HepG2 (cell line): Measurements from ENCODE around the gene DUSP9. TPM values are rescaled to one million over a fixed set of nuclear protein-coding genes. Genes with fewer than 3 reads are reported as not detected.

ENCODE experiments used
- AKNA ChIP-seq: sonication (generic); formaldehyde crosslinking; IDR thresholded peaks from 2 replicates; pipeline ENCODE4 v1.4.0; 2020; ENCODE audit warnings: missing genetic modification reagents, borderline replicate concordance
- ARNT2 ChIP-seq: sonication (generic); formaldehyde crosslinking; IDR thresholded peaks from 2 replicates; pipeline ENCODE4 v1.8.0; 2022; ENCODE audit warnings: mild to moderate bottlenecking, low read depth, missing genetic modification reagents, moderate library complexity
- BCL3 ChIP-seq: sonication (generic); formaldehyde crosslinking; IDR thresholded peaks from 2 replicates; pipeline ENCODE4 v1.5.1; 2020; ENCODE audit warnings: mild to moderate bottlenecking, missing genetic modification reagents, moderate library complexity
- BRD4 ChIP-seq: sonication (generic); formaldehyde crosslinking; IDR thresholded peaks from 2 replicates; pipeline ENCODE4 v1.4.0; 2020; ENCODE audit warnings: missing genetic modification reagents
- CHD2 ChIP-seq: IDR thresholded peaks from 2 replicates; pipeline ENCODE4 v1.6.1; 2011; ENCODE audit warnings: low read depth, low read length, improper control_type of control experiment
- DPF2 ChIP-seq: sonication (generic); formaldehyde crosslinking; IDR thresholded peaks from 2 replicates; pipeline ENCODE4 v1.4.0; 2020; ENCODE audit warnings: mild to moderate bottlenecking, low read depth, missing genetic modification reagents, borderline replicate concordance
- ETV5 ChIP-seq: IDR thresholded peaks from 2 replicates; pipeline ENCODE4 v1.6.1; 2018; ENCODE audit warnings: missing biosample characterization, missing genetic modification reagents, inconsistent platforms, borderline replicate concordance
- HNRNPUL1 ChIP-seq: fragments of 200-400 bp; formaldehyde crosslinking; IDR thresholded peaks from 2 replicates; pipeline ENCODE4 v1.6.1; 2017; ENCODE audit warnings: low read depth, mild to moderate bottlenecking, low read length, moderate library complexity
- MBNL3 ChIP-seq: fragments of 250-450 bp; sonication (Bioruptor Pico); conservative IDR thresholded peaks from 2 replicates; pipeline ENCODE4 v1.8.0; 2022; ENCODE audit warnings: mild to moderate bottlenecking, inconsistent platforms
- RBFOX2 ChIP-seq: fragments of 200-400 bp; formaldehyde crosslinking; IDR thresholded peaks from 2 replicates; pipeline ENCODE4 v1.6.1; 2017; ENCODE audit warnings: low read depth, mild to moderate bottlenecking, low read length
- RNF2 ChIP-seq: fragments of 450-650 bp; conservative IDR thresholded peaks from 2 replicates; pipeline ENCODE4 v1.6.1; 2016; ENCODE audit warnings: low read depth
- SALL2 ChIP-seq: sonication (generic); formaldehyde crosslinking; IDR thresholded peaks from 2 replicates; pipeline ENCODE4 v1.8.1; 2023; ENCODE audit warnings: mild to moderate bottlenecking, missing genetic modification reagents, inconsistent platforms
- SNAI1 ChIP-seq: sonication (generic); formaldehyde crosslinking; IDR thresholded peaks from 2 replicates; pipeline ENCODE4 v1.5.0; 2020; ENCODE audit warnings: mild to moderate bottlenecking, missing genetic modification reagents, borderline replicate concordance
- STAG1 ChIP-seq: sonication (generic); formaldehyde crosslinking; IDR thresholded peaks from 2 replicates; pipeline ENCODE4 v1.4.0; 2020; ENCODE audit warnings: missing genetic modification reagents
- TFDP2 ChIP-seq: sonication (generic); formaldehyde crosslinking; IDR thresholded peaks from 2 replicates; pipeline ENCODE4 v1.4.0; 2020; ENCODE audit warnings: missing genetic modification reagents
- THAP11 ChIP-seq: IDR thresholded peaks from 2 replicates; pipeline ENCODE4 v1.6.1; 2016; ENCODE audit warnings: missing biosample characterization, missing genetic modification reagents
- ZNF274 ChIP-seq: sonication (generic); formaldehyde crosslinking; IDR thresholded peaks from 2 replicates; pipeline ENCODE4 v1.5.1; 2020; ENCODE audit warnings: mild to moderate bottlenecking, missing genetic modification reagents
- ZNF292 ChIP-seq: sonication (generic); formaldehyde crosslinking; IDR thresholded peaks from 2 replicates; pipeline ENCODE4 v1.8.1; 2022; ENCODE audit warnings: mild to moderate bottlenecking, low read depth, missing genetic modification reagents, borderline replicate concordance
- ZNF326 ChIP-seq: sonication (generic); formaldehyde crosslinking; IDR thresholded peaks from 2 replicates; pipeline ENCODE4 v1.4.0; 2020; ENCODE audit warnings: missing genetic modification reagents, borderline replicate concordance
- ZNF660 ChIP-seq: sonication (generic); formaldehyde crosslinking; IDR thresholded peaks from 2 replicates; pipeline ENCODE4 v1.5.1; 2020; ENCODE audit warnings: mild to moderate bottlenecking, low read depth, missing genetic modification reagents, borderline replicate concordance
- ZNF776 ChIP-seq: sonication (generic); formaldehyde crosslinking; IDR thresholded peaks from 2 replicates; pipeline ENCODE4 v1.4.0; 2020; ENCODE audit warnings: mild to moderate bottlenecking, missing genetic modification reagents
- ZNF784 ChIP-seq: sonication (generic); formaldehyde crosslinking; IDR thresholded peaks from 2 replicates; pipeline ENCODE4 v1.5.1; 2020; ENCODE audit warnings: missing genetic modification reagents, mild to moderate bottlenecking, borderline replicate concordance
- ZNF879 ChIP-seq: sonication (generic); formaldehyde crosslinking; IDR thresholded peaks from 2 replicates; pipeline ENCODE4 v1.8.1; 2023; ENCODE audit warnings: missing genetic modification reagents
- polyA plus RNA-seq, 8 experiments: library from polyadenylated mRNA; depleted of rRNA in 3 of 8; stranded (reverse) in 7 of 8; unstranded in 1 of 8; fragments of >200 nt; fragmentation: Illumina TruSeq in 4 of 8; extraction: Trizol in 4 of 8; gene quantifications; 2 replicates each; pipeline versions ENCODE4 v1.2.1 to v1.2.3, GENCODE V29; 2011 to 2016; ENCODE audit warnings: low read depth in 4 of 8, missing spikeins in 1 of 8, mixed read lengths in 1 of 8; ENCODE audit not compliant: insufficient read depth in 1 of 8
- total RNA-seq, 5 experiments: library from RNA; depleted of rRNA; stranded (reverse); fragments of >200 nt; fragmentation: Illumina TruSeq; extraction: Trizol; gene quantifications; 2 replicates each; pipeline ENCODE4 v1.2.3, GENCODE V29; 2016; ENCODE audit warnings: low read depth in 1 of 5

DUSP9 gene
- total and polyA plus RNA-seq, 2 of the 13 experiments (the other 11 are each of a cell fraction or from before 2014, with no cell fraction given): 235 to 435 TPM

GRCh38 chrX:153627675-153628111 is 19.3 kb upstream of the DUSP9 start (continued):
- TF ChIP-seq ZNF784 (CRISPR knock-in tag) (no peak; the same call in 1 of the 2 replicates), ZNF326 (CRISPR knock-in tag) (0 out of 2 replicates have a peak, but pooled peaks have one; percentile 18), TFDP2 (CRISPR knock-in tag) (peak; percentile 68), BCL3 (CRISPR knock-in tag) (no peak), HNRNPUL1 (no peak), AKNA (peak; percentile 77; the same call in 1 of the 2 replicates), RNF2 (0 out of 2 replicates have a peak, but pooled peaks have one; percentile 33), BRD4 (CRISPR knock-in tag) (peak; percentile 91), SNAI1 (CRISPR knock-in tag) (no peak), ARNT2 (CRISPR knock-in tag) (0 out of 2 replicates have a peak, but pooled peaks have one; percentile 64), MBNL3 (no peak), ZNF660 (CRISPR knock-in tag) (no peak), ZNF274 (CRISPR knock-in tag) (no peak), THAP11 (CRISPR knock-in tag) (peak; percentile 48), ZNF879 (CRISPR knock-in tag) (no peak), RBFOX2 (peak; percentile 78), ZNF776 (CRISPR knock-in tag) (0 out of 2 replicates have a peak, but pooled peaks have one; percentile 8), ETV5 (CRISPR knock-in tag) (peak; percentile 77), STAG1 (CRISPR knock-in tag) (peak; percentile 15; the same call in 1 of the 2 replicates), DPF2 (no peak), ZNF292 (CRISPR knock-in tag) (peak; percentile 45; the same call in 1 of the 2 replicates), SALL2 (CRISPR knock-in tag) (peak; percentile 65; the same call in 1 of the 2 replicates), CHD2 (no peak)
